ENCODE measurements around the gene EFNA4. TPM values are rescaled to one million over a fixed set of nuclear protein-coding genes. Genes with fewer than 3 reads are reported as not detected.

The EFNA4 gene
- polyA plus RNA-seq, 3 donors: 2.3 to 8.0 (median 4.1) TPM

DNA sequence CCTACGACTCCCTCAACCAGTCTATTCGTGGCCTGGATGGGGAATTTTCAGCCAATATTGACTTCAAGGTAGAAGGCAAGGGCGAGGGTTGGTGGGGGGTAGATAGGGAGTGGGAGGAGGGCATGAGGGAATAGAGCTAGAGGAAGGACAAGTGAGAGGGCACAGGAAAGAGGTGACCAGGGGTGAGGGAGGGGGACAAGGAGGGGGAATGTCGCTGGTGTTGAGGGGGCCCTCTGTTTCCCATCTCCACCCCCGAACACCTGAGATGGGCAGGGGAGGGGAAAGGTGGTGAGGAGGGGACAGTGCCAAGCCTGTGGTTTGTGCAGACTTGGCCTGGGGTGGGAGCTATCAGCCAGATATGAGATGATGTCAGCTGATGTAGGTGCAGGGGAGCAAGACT lies 20.8 kb upstream of the EFNA4 start:
- Histone ChIP-seq H3K4me2 (replicated peaks; ENCODE audit: extremely low read depth, low read length, poor library complexity, severe bottlenecking) (no peak overlapping the region), H4K20me1 (ENCODE audit: insufficient read depth, low read length) (no peaks in the 10 kb centered on the region), H3K4me1 (ENCODE audit: control insufficient read depth in 1 of 2, insufficient read depth in 2 of 2, low read length in 2 of 2) (peaks cover 13 to 20% of the 10 kb centered on the region in 2 donors), H2AFZ (ENCODE audit: insufficient read depth, low read depth, low read length, poor library complexity, severe bottlenecking) (no peak overlapping the region), H3K27ac (ENCODE audit: low read depth in 1 of 2, low read length in 2 of 2) (no peak overlapping the region), H3K9me3 (replicated peaks in 1 of 2; ENCODE audit: control insufficient read depth in 1 of 2, insufficient read depth in 1 of 2, low read length in 2 of 2) (no peaks in the 10 kb centered on the region), H3K36me3 (replicated peaks in 1 of 2; ENCODE audit: control insufficient read depth in 1 of 2, insufficient read depth in 2 of 2, low read length in 2 of 2) (no peaks in the 10 kb centered on the region), H3K9ac (ENCODE audit: insufficient read depth, low read length, poor library complexity, severe bottlenecking) (no peak overlapping the region), H3K4me3 (replicated peaks in 1 of 3; ENCODE audit: low read depth in 2 of 3, low read length in 3 of 3) (no peak overlapping the region), H3K79me2 (ENCODE audit: insufficient read depth, low read length) (no peaks in the 10 kb centered on the region), H3K27me3 (ENCODE audit: control insufficient read depth in 2 of 2, insufficient read depth in 2 of 2, low read length in 2 of 2) (no peaks in the 10 kb centered on the region)
- Mint-ChIP-seq H3K9me3 (peaks cover 0 to 1% (median 0%) of the 10 kb centered on the region in 7 donors), H3K36me3 (no peaks in the 10 kb centered on the region), H3K27ac (no peak overlapping the region), H3K4me3 (no peak overlapping the region), H3K4me1 (peaks cover 21% of the 10 kb centered on the region), H3K27me3 (ENCODE audit: low read depth in 3 of 3) (peaks cover 8 to 15% (median 14%) of the 10 kb centered on the region in 3 donors)
- no peak for DNase-seq
- 90% methylated on average over 4 of the region's 5 CpGs for WGBS (ENCODE audit: insufficient coverage)
- intact Hi-C loops (cut with micrococcal nuclease): no loop called here
- TF ChIP-seq, protein P1, sequence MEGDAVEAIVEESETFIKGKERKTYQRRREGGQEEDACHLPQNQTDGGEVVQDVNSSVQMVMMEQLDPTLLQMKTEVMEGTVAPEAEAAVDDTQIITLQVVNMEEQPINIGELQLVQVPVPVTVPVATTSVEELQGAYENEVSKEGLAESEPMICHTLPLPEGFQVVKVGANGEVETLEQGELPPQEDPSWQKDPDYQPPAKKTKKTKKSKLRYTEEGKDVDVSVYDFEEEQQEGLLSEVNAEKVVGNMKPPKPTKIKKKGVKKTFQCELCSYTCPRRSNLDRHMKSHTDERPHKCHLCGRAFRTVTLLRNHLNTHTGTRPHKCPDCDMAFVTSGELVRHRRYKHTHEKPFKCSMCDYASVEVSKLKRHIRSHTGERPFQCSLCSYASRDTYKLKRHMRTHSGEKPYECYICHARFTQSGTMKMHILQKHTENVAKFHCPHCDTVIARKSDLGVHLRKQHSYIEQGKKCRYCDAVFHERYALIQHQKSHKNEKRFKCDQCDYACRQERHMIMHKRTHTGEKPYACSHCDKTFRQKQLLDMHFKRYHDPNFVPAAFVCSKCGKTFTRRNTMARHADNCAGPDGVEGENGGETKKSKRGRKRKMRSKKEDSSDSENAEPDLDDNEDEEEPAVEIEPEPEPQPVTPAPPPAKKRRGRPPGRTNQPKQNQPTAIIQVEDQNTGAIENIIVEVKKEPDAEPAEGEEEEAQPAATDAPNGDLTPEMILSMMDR (IDR thresholded peaks at IDR 0.05): no peak

DNA sequence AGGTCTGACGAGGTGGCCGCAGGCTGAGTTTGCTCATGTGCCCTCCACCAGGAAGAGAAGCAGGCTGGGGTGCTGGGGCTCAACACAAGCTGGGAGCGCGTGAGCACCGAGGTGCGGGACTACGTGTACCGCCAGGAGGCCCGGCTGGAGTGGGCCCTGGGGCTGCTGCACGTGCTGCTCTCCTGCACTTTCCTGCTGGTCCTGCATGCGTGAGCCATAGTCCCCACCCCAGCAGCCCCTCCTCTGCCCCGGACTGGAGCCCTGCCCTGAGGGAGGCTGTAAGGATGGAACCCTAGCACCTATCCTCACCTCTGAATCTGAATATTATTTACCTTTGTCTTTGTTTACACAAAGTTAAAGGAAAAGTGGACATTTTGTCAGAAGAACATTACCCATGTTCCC lies 20.2 kb upstream of the EFNA4 start:
- Histone ChIP-seq H3K27ac (ENCODE audit: low read depth in 1 of 2, low read length in 2 of 2) (no peak overlapping the region), H3K9me3 (replicated peaks in 1 of 2; ENCODE audit: control insufficient read depth in 1 of 2, insufficient read depth in 1 of 2, low read length in 2 of 2) (no peaks in the 10 kb centered on the region), H3K4me1 (ENCODE audit: control insufficient read depth in 1 of 2, insufficient read depth in 2 of 2, low read length in 2 of 2) (peaks cover 13 to 20% of the 10 kb centered on the region in 2 donors), H3K4me3 (replicated peaks in 1 of 3; ENCODE audit: low read depth in 2 of 3, low read length in 3 of 3) (no peak overlapping the region), H3K9ac (ENCODE audit: insufficient read depth, low read length, poor library complexity, severe bottlenecking) (no peak overlapping the region), H3K79me2 (ENCODE audit: insufficient read depth, low read length) (no peaks in the 10 kb centered on the region), H2AFZ (ENCODE audit: insufficient read depth, low read depth, low read length, poor library complexity, severe bottlenecking) (no peak overlapping the region), H3K36me3 (replicated peaks in 1 of 2; ENCODE audit: control insufficient read depth in 1 of 2, insufficient read depth in 2 of 2, low read length in 2 of 2) (no peaks in the 10 kb centered on the region), H4K20me1 (ENCODE audit: insufficient read depth, low read length) (no peaks in the 10 kb centered on the region), H3K4me2 (replicated peaks; ENCODE audit: extremely low read depth, low read length, poor library complexity, severe bottlenecking) (no peak overlapping the region), H3K27me3 (ENCODE audit: control insufficient read depth in 2 of 2, insufficient read depth in 2 of 2, low read length in 2 of 2) (no peaks in the 10 kb centered on the region)
- no peak for DNase-seq
- intact Hi-C loops (cut with micrococcal nuclease): no loop called here
- Mint-ChIP-seq H3K4me3 (no peak overlapping the region), H3K9me3 (peaks cover 0 to 1% (median 0%) of the 10 kb centered on the region in 7 donors), H3K36me3 (no peaks in the 10 kb centered on the region), H3K27ac (no peak overlapping the region), H3K4me1 (peaks cover 21% of the 10 kb centered on the region), H3K27me3 (ENCODE audit: low read depth in 3 of 3) (peaks cover 4 to 10% (median 10%) of the 10 kb centered on the region in 3 donors)
- WGBS (ENCODE audit: insufficient coverage): 82% methylated on average over 11 of the region's 12 CpGs
- TF ChIP-seq, protein P1 (IDR thresholded peaks at IDR 0.05): no peak

Measured in CD14-positive monocyte (primary cell).